Epidermal melanocyte (primary cell): Measurements from ENCODE around the gene TMEM9B.
"Not testable (repeated sequence)": the region's sequence is repeated elsewhere in the genome, so short reads cannot be mapped to it uniquely, and the experiment has no call there.

Experiments
- DNase-seq: peaks from one replicate; pipeline ENCODE4 v3.0.0; 2011; ENCODE audit warnings: low spot score; ENCODE audit not compliant: insufficient read length

The TMEM9B gene

GRCh38 chr11:8964324-8965320, at the start of gene TMEM9B:
Gene TMEM9B (minus strand): TSS chr11:8964442. CDS start chr11:8964313, 129 bp downstream.
- peak; percentile 72 for DNase-seq

GRCh38 chr11:9013373-9013772, 49.1 kb upstream of the TMEM9B start:
- no peak for DNase-seq

- not testable (repeated sequence) for DNase-seq
Observed at GRCh38 chr11:9009538-9009937, 45.3 kb upstream of the TMEM9B start.

GRCh38 chr11:9008661-9009060, 44.4 kb upstream of the TMEM9B start:
- DNase-seq = no peak

GRCh38 chr11:9008011-9008550, 43.8 kb upstream of the TMEM9B start:
- no peak for DNase-seq

- no peak for DNase-seq
Observed at GRCh38 chr11:9005087-9005486, 40.8 kb upstream of the TMEM9B start.

GRCh38 chr11:9004183-9004926, 40.1 kb upstream of the TMEM9B start:
- DNase-seq = no peak

- peak; percentile 63 for DNase-seq
Observed at GRCh38 chr11:9003573-9004182, 39.4 kb upstream of the TMEM9B start, which contains the start of gene NRIP3. Gene NRIP3 (minus strand): TSS chr11:9004001. CDS start chr11:9003935, 66 bp downstream.

- no peak for DNase-seq
Observed at GRCh38 chr11:9002920-9003572, 38.8 kb upstream of the TMEM9B start.

GRCh38 chr11:9001736-9002135, 37.5 kb upstream of the TMEM9B start:
- DNase-seq = no peak

- no peak for DNase-seq
Observed at GRCh38 chr11:8998017-8998416, 33.8 kb upstream of the TMEM9B start.

- no peak for DNase-seq
Observed at GRCh38 chr11:8997451-8997850, 33.2 kb upstream of the TMEM9B start.

GRCh38 chr11:8989453-8989852, 25.2 kb upstream of the TMEM9B start:
- no peak for DNase-seq

- no peak for DNase-seq
Observed at GRCh38 chr11:8988329-8989234, 24.3 kb upstream of the TMEM9B start.

GRCh38 chr11:8987446-8987845, 23.2 kb upstream of the TMEM9B start:
- no peak for DNase-seq

- not testable (repeated sequence) for DNase-seq
Observed at GRCh38 chr11:8986772-8987171, 22.5 kb upstream of the TMEM9B start.

GRCh38 chr11:8985462-8985861, 21.2 kb upstream of the TMEM9B start:
- no peak for DNase-seq

- DNase-seq = no peak
Observed at GRCh38 chr11:8983552-8983951, 19.3 kb upstream of the TMEM9B start.

- no peak for DNase-seq
Observed at GRCh38 chr11:8980485-8980884, 16.2 kb upstream of the TMEM9B start.

- DNase-seq = not testable (repeated sequence)
Observed at GRCh38 chr11:8979365-8979764, 15.1 kb upstream of the TMEM9B start.
